Inflammatory macrophage treated with lipopolysaccharide for 1 hour (primary cell): Measurements from ENCODE around the gene CLPTM1L.

Source experiments
- DNase-seq, 2 donors: peaks; one replicate each; pipeline ENCODE4 v3.0.0-alpha.2; 2020 to 2022

CLPTM1L gene, protein sequence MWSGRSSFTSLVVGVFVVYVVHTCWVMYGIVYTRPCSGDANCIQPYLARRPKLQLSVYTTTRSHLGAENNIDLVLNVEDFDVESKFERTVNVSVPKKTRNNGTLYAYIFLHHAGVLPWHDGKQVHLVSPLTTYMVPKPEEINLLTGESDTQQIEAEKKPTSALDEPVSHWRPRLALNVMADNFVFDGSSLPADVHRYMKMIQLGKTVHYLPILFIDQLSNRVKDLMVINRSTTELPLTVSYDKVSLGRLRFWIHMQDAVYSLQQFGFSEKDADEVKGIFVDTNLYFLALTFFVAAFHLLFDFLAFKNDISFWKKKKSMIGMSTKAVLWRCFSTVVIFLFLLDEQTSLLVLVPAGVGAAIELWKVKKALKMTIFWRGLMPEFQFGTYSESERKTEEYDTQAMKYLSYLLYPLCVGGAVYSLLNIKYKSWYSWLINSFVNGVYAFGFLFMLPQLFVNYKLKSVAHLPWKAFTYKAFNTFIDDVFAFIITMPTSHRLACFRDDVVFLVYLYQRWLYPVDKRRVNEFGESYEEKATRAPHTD

DNA sequence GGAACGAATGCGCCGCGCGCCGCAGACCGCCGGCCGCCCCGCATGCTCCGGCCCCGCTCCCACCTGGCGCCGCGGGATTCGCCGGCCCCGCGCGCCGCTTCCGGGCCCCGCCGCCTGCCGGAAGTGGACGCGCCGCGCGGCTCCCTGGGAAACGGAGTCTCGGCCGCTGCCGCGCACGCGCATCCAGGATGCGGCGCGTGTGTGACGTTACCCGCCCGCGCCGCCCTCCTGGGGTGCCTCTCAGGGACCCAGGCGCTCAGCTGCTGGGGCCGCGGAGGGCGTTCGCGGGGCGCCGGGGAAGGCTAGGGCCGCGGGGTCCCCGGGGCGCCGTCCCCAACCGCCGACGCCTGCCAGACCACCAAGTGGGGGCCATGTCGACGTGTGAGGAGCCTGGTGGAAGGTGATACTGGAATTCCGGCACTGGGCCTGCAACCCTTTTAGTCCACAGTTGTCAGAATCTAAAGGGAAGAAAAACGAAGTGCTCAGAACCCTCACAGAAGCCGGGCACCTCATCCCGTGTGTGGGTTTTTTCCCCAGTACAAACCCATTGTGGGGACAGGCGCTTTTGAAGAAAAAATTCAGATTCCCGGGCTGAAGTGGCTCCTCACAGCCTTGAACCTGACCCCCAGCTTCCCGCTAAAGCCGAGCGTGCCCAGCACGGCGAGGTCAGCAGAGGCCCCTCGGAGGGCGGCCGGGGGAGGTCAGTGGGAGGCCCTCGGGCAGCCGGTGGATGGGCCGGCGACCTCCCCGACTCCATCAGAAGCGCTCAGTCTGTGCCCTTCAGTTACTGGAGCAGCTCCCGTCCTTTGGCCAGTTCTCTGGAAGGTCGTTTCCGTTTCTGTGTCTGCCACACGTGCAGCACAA lies at the start of gene CLPTM1L:
CLPTM1L (minus strand) TSS at position 125 of the 864 bp plus-strand sequence. CDS start 258 bp downstream, outside the sequence.
- DNase-seq = peak; percentile 75 to 87

DNA sequence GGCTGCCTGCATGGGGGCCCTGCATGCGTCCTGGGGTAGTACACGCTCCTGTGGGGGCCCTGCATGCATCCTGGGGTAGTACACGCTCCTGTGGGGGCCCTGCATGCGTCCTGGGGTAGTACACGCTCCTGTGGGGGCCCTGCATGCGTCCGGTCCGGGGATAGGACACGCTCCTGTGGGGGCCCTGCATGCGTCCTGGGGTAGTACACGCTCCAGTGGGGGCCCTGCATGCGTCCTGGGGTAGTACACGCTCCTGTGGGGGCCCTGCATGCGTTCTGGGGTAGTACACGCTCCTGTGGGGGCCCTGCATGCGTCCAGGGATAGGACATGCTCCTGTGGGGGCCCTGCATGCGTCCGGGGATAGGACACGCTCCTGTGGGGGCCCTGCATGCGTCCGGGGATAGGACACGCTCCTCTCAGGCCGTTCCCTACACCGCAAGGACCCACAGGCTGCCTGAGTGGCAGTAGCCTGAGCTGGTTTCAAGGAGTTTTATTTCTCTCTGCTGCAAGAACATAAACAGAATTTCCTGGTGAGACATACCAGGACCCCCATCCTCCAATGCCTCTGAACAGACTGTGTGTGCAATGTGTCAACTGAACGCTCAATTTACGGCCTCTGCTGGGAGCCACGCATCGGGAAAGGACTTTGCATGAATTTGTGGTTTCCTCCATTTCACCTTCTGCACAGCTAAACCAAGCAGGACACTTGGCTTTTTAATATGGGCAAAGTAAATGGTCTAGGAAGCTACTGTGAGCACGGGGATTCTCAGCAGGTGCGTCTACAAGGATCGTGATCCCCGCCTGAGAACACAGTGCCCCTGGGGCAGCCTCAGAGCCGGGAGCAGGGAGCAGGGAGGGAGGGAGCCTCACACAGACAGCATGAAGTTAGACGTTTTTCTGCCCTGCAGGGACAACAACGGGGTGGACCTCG lies 48.9 kb upstream of the CLPTM1L start:
- no peak for DNase-seq

DNA sequence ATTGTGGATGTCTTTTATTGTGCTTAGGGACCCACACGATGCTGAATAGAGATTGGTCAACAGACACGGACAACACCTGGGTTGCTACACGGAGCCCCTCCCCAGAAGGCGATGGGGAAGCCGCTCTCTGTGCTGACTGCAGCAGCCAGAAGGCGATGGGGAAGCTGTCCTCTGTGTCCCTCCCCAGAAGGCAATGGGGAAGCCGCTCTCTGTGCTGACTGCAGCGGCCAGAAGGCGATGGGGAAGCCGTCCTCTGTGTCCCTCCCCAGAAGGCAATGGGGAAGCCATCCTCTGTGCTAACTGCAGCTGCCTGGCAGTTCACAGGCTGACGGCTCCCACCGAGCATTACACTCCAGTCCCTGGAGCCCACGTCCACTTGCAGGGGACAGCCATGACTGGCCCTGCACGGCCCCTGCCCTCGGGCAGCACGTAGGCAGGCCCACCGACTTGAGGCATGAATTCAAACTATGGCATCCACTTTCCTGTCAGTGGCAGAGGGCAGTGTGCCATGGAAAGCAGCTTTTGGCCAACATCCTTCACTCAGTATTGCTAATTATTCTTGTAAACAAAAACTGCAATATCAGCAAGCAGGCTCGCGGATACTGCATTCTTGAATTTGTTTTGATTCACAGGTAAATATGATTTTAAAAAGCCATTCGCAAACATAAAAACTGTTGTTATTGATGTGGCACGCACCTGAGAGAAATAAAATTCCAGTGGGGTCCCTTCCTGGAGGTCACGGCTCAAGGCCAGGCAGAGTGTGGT lies 48.1 kb upstream of the CLPTM1L start:
- DNase-seq = peak in 1 of 2 donors; percentile 15

DNA sequence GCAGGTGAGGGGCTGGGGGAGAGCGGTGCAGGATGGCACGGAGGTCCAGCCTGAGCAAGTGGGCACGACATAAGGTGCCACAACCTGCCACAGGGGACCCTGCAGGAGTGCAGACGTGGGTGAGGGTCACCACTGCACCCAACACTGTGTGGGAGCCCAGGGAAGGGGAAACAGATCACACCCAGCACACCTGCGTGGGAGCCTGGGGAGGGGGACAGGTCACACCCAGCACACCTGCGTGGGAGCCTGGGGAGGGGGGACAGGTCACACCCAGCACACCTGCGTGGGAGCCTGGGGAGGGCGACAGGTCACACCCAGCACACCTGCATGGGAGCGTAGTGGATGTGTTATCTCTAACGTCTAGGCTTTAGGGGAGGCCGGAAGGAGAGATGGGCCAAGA lies 47.4 kb upstream of the CLPTM1L start:
- DNase-seq = no peak

DNA sequence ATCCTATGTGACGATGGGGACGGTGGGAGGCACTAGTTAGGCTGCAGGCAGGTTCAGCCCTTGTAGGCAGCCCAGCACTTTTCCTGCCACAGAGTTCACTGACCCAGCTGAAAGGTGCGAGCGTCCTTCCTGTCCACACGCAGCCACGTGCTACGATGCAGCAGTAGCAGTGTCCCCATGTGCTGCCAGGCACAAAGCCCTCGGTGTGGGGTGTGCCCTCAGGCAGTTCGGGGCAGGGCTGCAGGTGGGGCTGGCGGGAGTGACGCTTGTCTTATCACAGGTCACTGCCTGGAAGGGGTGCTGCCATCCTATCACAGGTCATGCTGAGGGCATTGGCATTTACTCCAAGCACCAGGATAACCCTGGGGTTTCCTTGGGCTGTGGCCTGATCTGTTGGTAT lies 46.8 kb upstream of the CLPTM1L start:
- DNase-seq = no peak

DNA sequence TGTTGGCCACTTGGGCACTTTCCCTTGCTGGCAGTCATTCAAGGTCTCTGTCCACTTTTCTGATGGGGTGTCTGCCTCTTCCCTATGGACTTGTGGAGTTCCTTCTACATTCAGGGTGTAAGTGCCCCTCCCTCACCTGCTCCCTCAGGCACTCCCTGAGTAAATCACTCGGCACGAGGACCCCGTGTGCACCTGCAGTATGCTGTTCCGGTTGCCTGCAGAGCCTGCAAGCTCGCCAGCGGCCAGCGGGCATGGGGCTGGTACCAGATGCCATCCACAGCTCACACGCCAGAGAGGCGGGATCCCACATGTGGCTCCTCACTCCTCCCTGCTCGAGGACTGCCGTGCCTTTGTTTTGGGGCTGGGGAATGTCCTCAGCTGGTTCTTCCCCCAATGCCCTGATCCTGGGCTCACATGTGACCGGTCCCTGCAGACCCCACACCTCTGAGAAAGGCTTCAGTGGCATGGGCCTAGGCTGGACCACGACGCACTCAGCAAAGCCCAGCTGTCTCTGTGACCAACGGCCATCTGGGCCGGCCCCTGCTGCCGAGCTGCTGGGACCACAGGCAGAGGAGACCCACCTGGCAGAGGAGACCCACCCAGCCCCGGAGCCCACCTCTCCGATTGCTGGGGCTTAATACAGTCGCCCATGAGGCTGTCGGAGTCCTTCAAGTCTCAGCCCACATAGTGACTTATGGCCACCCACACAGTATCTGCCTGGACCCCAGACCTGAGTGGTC lies 46.1 kb upstream of the CLPTM1L start:
- no peak for DNase-seq

DNA sequence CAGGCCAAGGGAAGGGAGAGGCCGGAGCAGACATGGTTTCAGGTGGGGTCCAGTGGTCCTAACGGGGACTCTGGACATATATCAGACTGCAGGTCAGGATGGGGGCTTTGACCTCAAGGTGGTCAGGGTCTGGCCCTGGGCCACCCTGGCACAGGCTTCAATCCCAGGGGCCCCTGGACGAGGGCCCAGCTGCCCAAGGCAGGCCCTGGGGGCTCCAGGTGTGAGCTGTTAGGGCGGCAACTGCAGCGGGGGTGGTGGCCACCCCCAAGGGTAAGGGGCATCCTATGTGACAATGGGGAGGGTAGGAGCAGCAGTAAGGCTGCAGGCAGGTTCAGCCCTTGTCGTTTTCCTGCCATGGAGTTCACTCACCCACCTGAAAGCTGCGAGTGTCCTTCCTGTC lies 45.4 kb upstream of the CLPTM1L start:
- no peak for DNase-seq

DNA sequence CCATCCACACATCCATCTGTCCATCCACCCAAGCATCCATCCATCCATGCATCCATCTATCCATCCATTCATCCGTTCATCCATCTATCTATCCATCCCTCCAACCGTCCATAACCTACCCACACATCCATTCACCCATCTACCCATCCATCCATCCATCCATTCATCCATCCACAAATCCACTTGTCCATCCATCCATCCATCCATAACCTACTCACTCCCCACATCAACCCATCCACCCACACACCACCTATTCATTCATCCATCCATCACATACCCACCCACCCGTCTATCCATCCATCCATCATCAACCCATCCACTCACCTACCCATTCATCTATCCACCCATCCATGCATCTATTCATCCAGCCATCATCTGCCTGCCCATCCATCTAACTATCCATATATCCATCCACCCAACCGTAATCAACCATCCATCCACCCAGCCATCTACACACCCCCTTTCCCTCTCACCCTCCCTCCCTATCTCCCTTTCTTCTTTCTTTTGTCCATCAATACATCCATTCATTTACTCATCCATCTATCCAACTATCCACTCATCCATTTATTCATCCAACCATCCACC lies 43.6 kb upstream of the CLPTM1L start:
- no peak for DNase-seq

DNA sequence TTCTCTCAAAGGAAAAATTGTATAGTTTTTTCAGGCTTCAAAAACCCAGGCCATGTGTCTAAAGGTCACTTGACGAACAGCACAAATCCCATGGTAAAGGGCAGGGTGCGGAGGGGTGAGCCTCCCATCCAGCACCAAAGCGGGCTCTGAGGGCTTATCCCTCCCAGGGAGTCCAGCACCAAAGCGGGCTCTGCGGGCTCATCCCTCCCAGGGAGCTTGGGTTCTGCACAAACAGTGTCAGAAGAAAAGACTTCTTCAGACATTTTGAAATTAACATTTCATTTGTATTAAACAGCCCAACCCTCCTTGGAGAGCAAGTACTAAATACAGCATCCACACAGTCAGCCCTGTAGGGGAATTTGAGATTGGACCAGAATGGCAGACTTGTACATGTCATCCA lies 43.0 kb upstream of the CLPTM1L start:
- DNase-seq = no peak

DNA sequence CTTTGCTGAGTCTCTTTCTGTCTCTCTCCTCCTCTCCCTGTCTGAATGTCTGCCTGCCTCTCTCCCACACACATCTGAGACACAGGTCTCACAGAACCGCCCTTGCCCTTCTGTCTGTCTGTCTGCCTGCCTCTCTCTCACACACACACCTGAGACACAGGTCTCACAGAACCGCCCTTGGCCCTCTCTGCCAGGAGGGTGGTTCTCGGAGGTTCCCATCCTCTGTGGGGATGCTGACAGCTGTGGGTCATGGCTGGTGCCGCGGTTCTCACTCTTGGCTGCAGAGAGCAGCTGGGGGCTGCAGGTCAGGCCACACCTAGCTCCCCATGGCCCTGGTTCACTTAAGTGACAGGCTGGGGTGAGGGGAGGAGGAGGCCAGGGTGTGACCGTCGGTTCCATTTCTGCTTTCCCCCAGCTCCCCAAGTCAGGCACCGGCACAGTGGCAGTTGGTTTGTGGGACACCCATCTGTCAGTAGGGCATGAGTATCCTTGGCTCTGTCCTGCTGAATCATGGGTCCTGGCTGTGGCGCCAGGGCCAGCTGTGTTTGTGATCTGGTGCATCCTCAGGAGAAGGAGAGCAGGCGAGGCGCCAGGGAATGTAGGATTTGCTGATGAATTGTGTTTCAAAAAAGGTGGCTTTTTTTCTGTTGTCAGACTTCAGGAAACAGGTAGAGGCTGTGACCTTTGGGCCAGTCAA lies 42.3 kb upstream of the CLPTM1L start:
- no peak for DNase-seq

DNA sequence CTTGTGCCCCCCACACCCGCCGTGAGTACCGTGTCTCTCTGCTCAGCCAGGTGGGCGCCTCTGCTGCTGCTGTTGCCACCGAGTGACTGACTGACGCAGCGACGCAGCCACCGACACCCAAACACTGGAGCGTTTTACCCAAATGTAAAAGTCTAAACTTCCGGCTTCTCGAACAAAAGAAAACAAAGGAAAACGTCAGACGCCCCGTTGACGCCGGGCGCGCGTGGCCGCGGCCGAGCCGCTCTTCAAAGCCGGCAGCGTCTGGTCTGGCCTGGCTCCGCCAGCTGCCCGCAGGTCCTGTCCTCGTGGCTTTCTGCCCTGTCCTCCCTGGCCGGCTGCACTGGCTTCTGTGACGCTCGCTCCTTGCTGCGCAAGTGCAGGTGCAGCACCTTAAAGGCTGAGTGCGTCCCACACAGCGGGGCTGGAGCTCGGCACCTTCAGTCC lies 41.4 kb upstream of the CLPTM1L start:
- DNase-seq = peak; percentile 24 to 40

DNA sequence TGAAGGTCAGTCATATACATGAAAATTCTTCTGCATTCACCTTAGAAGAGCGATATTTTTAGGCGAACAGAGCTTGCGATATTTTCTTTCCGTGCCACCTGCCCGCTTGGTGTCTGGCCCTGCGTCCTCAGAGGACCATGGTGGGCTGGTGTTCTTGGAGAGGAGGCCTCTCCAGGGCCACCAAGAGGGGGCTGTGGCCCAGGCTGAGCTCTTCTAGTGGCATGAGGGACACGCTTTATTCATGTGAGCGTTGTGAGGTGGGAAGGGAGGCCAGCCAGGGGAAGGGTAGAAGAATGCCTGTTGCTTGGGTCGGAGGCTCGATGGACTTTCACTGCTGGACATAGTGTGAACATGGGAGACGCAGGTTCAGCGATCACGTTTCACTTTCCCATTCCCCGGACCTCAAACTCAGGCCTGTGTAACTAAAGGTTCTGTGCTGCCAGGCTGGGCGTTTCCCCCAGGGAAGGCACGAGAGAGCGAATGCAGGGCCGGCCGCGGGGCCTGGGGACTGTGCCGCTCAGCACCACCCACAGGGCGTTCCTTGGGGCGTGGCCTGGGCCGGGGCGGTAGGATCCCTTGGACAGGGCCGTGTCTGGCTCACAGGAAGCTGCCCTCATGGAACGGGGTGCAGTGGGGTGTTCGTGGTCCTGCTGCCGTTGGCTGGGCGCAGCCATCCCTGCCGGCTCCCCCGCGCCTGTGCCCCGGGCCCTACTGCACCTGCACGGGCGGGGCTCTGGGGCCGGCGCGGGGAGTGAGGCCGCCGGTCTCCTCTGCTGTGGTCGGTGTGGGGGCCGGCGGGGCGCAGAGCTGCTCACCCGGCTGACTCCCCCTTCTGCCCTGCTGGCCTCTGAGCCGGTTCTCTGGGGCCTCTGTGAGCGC lies 40.7 kb upstream of the CLPTM1L start:
- peak; percentile 64 to 81 for DNase-seq

DNA sequence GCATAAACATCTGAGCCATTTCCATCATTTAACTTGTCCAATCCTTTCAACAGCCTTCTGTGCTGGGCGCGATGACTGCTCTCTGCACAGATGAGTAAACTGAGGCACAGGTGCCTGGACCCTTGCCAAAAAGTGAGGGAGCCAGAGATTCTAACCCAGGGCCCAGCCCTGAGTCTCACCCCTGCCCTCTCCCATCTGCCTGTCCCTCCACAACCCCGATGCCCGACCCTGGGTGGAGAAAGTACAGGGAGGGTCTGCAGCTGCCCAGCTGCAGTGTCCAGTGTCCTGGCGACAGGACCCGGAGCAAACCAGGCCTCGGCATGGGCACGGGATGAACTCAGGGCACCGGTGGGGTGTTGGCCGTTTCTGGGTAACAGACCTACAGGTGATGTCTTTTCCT lies 39.6 kb upstream of the CLPTM1L start:
- DNase-seq = no peak

DNA sequence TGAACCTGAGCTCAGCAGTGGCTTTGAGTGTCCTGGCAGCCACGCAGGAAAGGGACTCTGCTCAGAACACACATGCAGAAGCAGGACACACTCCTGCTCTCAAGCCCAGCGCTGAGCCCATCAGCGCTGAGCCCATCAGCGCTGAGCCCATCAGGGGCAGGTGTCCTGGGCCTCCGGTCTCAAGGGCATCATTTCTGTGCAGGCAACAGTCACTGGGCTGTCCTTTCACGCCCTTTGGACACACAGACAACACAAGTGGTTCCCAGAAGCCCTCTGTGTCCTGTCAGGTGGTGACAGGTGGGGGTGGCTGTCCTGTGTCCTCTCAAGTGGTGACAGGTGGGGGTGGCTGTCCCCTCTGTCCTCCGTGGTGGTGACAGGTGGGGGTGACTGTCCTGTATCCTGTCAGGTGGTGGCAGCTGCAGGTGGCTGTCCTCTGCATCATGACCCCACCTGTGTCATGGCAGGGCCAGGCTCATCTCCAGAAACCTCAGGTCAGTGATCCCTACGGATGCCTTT lies 39.0 kb upstream of the CLPTM1L start:
- no peak for DNase-seq

DNA sequence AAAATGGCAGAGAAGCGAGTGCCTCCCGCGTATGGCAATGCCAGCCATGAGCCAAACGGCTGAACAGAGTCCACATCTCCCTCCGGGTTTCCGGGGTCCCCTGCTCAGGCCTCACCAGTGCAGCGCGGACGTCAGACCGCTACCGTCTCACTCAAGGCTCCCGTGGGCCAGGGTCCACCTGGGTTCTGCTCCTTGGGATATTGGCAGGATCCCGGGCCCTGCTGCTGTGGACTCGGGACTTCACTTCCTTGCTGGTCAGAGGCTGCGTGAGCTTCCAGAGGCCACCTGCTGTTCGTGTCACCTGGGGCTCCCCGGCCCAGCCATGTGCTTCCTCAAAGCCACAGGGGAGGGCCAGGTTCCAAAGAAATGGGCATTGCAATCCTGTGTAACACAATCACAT lies 38.4 kb upstream of the CLPTM1L start:
- no peak for DNase-seq

DNA sequence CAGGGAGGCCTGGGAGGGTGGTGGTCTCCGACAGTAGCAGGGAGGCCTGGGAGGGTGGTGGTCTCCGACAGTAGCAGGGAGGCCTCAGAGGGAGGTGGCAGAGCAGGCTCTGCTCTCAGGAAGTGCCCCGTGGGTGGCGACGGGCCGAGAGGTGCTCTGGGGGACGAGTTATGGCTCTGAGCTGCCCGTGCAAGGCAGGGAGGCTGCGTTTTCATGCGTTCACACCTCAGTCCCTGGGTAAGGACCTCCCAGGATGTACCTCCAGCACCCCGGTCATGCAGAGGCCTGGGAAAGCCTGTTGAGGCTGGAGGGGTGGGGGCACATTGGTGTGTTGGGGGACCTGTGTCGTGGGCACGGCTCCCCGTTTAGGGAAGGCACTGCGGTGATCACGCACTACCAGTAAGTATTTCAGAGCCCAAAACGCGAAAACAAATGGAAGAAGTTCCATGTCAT lies 37.4 kb upstream of the CLPTM1L start:
- DNase-seq = no peak

DNA sequence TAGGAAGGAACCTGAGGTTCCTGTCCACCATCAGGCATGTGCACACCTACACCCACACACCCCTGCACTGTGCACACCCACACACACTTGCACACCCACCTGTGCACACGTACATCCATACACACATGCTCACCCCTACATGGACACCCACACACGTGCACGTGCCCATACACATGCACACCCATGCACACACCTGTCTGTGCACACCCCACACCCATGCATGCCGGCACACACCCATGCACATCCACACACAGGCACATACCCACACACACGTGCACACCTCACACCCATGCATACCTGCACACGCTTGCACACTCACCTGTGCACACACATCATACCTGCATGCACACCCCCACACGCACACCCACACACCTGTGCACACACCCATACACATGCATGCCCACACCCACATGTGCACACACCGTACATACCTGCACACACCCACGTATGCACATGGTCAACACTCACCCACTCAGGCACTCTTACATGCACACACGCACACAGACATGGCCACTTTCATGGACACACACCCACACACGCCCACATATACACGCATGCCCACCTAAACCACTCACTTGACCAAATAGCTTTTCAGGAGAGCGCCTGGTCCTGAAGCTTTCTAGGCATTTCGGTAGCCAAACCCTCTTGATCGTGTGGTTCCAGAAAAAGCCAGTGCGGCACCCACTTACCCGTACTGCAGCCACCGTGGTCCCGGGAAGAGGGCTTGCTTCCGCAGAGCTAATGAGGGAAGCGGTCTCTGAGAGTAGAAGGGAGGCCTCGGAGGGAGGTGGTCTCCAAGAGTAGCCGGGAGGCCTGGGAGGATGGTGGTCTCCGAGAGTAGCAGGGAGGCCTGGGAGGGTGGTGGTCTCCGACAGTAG lies 36.7 kb upstream of the CLPTM1L start:
- no peak for DNase-seq
